ENCODE results near the gene METAP2.
"Not testable (repeated sequence)": the region's sequence is repeated elsewhere in the genome, so short reads cannot be mapped to it uniquely, and the experiment has no call there.

The METAP2 gene

DNA sequence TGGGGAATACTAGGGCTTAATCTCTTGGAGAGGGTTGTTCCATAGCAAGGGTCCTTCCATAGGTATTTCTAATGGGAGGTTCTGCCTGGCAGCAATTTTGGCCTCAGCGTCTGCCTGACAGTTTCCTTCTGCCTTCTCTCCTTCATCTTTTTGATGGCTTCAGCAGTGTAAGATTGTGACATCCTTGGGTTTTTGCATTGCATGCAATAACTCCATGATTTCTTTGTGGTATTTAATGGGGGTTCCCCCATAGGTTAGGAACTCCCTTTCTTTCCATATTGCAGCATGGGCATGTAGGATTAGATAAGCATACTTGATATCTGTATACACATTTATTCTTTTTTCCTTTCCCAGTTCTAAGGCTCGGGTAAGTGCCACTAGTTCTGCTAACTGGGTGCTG is 21.5 kb upstream of the METAP2 start:
- H3K4me3 Mint-ChIP-seq; H3K4me1 Mint-ChIP-seq (ENCODE audit: low read depth in 2 of 2); H3K27ac Mint-ChIP-seq; H3K36me3 Mint-ChIP-seq (ENCODE audit: insufficient read depth); H3K9me3 Mint-ChIP-seq; ATAC-seq (replicated peaks); DNase-seq: not testable (repeated sequence)
- H3K27me3 Mint-ChIP-seq = peaks cover 33 to 34% of the 10 kb centered on the region in 2 donors

DNA sequence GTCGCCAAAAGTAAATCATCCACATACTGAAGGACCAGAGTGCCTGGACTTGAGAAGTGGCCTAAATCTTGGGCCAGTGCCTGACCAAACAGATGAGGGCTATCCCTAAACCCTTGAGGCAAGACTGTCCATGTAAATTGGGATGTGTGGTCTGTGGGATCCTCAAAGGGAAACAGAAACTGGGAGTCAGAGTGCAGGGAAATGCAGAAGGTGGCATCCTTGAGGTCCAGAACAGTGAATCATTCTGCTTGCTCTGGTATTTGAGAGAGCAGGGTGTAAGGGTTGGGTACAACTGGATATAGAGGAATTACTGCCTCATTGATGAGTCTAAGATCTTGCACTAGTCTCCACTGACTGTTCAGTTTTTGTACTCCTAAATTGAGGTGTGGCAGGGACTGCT is 20.1 kb upstream of the METAP2 start:
- not testable (repeated sequence) for H3K4me1 Mint-ChIP-seq (ENCODE audit: low read depth in 2 of 2); H3K9me3 Mint-ChIP-seq; ATAC-seq (replicated peaks); DNase-seq; H3K27ac Mint-ChIP-seq; H3K36me3 Mint-ChIP-seq (ENCODE audit: insufficient read depth); H3K4me3 Mint-ChIP-seq
- peaks cover 33 to 39% of the 10 kb centered on the region in 2 donors for H3K27me3 Mint-ChIP-seq

DNA sequence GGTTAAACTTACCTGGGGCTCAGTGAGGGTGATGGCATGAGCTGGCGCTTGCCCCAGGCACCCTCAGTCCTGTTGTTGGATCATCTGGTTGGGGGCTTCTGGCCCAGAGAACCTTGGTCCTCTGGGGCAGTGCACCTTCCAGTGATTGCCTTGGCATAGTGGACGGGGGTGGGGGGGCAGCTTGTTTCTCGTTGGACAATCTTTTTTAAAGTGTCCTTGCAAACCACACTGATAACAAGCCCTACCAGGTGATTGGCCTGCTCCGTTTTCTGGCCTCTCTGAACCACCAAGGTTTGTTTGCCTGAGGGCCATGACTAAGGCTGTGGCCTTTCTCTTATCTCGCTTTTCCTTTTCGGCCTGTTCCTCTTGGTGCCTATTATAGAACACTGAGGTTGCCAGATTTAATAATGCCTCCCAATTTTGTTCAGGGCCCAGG is 19.2 kb upstream of the METAP2 start:
- not testable (repeated sequence) for ATAC-seq (replicated peaks); H3K4me3 Mint-ChIP-seq

DNA sequence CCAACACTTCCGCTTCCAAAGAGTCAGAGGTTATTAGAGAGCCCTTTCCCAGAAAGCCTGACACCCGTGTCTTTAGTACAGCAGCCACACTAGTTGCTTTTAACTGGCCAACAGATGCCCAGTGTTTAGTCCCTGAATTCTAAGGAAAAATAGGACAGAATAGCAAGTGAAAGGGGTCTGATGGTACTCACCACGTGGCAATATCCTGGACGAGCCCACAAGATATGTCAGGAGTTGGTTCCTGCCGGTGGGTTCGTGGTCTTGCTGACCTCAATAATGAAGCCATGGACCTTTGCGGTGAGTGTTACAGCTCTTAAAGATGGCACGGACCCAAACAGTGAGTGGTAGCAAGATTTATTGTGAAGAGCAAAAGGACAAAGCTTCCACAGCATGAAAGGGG is 16.3 kb upstream of the METAP2 start:
- H3K27me3 Mint-ChIP-seq = peaks cover 20 to 22% of the 10 kb centered on the region in 2 donors
- not testable (repeated sequence) for H3K36me3 Mint-ChIP-seq (ENCODE audit: insufficient read depth); H3K9me3 Mint-ChIP-seq; DNase-seq; H3K4me3 Mint-ChIP-seq; H3K27ac Mint-ChIP-seq; H3K4me1 Mint-ChIP-seq (ENCODE audit: low read depth in 2 of 2); ATAC-seq (replicated peaks)

More for the DNA sequence above, 19.2 kb upstream of the METAP2 start:
- not testable (repeated sequence) for H3K27ac Mint-ChIP-seq; H3K4me1 Mint-ChIP-seq (ENCODE audit: low read depth in 2 of 2); H3K36me3 Mint-ChIP-seq (ENCODE audit: insufficient read depth); DNase-seq; H3K9me3 Mint-ChIP-seq
- H3K27me3 Mint-ChIP-seq = peaks cover 30 to 31% of the 10 kb centered on the region in 2 donors

DNA sequence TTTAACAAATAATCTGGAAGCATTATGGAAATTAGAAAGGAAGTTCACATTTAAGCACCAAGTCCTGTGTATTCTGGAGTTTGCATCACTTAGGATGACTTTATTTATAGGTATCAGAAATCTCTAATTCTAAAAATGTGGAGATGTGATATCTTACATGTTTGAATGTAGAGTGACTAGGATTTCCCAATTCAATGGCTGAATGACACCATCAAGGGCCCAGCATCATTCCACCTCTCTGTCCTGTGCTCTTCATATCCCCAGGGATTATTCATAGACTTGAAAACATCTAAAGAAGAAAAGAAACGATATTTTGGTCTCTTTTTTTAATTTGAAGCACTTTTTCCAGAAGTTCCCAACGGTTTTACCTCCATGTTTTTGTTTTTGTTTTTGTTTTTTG is 15.2 kb upstream of the METAP2 start:
- Mint-ChIP-seq H3K27ac (no peak overlapping the region), H3K9me3 (peaks cover 0 to 2% of the 10 kb centered on the region in 2 donors), H3K4me1 (ENCODE audit: low read depth in 2 of 2) (no peaks in the 10 kb centered on the region), H3K4me3 (no peak overlapping the region), H3K36me3 (ENCODE audit: insufficient read depth) (no peaks in the 10 kb centered on the region), H3K27me3 (peaks cover 20 to 22% of the 10 kb centered on the region in 2 donors)
- DNase-seq (no peak), ATAC-seq (replicated peaks) (no peak)

GRCh38 chr12:95459310-95459709 is 14.6 kb upstream of the METAP2 start:
- Mint-ChIP-seq H3K4me3 (no peak overlapping the region), H3K36me3 (ENCODE audit: insufficient read depth) (no peaks in the 10 kb centered on the region)

DNA sequence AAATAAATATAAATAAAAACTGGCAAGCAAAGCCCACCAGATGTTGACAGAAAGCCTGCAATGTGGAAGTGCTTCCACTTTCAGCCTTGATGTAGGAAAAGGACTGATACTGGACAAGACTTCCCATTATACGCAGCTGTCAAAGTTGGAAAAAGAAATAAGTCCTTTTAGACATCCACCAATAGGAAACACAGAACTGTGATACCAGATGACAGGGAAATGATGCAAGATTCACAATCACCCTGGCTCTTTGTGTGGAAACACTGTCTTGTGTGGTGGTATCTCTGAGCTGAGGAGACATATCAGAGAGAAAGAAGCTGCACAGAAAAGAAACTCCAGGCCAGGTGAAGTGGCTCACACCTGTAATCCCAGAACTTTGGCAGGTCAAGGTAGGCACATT is 13.8 kb upstream of the METAP2 start:
- H3K4me1 Mint-ChIP-seq (ENCODE audit: low read depth in 2 of 2) = no peaks in the 10 kb centered on the region

More at GRCh38 chr12:95459310-95459709, 14.6 kb upstream of the METAP2 start:
- H3K4me1 Mint-ChIP-seq (ENCODE audit: low read depth in 2 of 2) = no peaks in the 10 kb centered on the region
- DNase-seq = no peak
- H3K27ac Mint-ChIP-seq = no peak overlapping the region
- peaks cover 0 to 2% of the 10 kb centered on the region in 2 donors for H3K9me3 Mint-ChIP-seq
- H3K27me3 Mint-ChIP-seq = peaks cover 20 to 22% of the 10 kb centered on the region in 2 donors
- ATAC-seq (replicated peaks) = no peak

GRCh38 chr12:95460896-95461295 is 13.1 kb upstream of the METAP2 start:
- H3K4me3 Mint-ChIP-seq = no peak overlapping the region
- H3K9me3 Mint-ChIP-seq = peaks cover 0 to 2% of the 10 kb centered on the region in 2 donors
- ATAC-seq (replicated peaks) (no peak), DNase-seq (no peak)
- H3K27ac Mint-ChIP-seq = no peak overlapping the region
- H3K27me3 Mint-ChIP-seq = peaks cover 13 to 17% of the 10 kb centered on the region in 2 donors
- H3K36me3 Mint-ChIP-seq (ENCODE audit: insufficient read depth) = no peaks in the 10 kb centered on the region
- H3K4me1 Mint-ChIP-seq (ENCODE audit: low read depth in 2 of 2) = no peaks in the 10 kb centered on the region

More for the DNA sequence above, 13.8 kb upstream of the METAP2 start:
- DNase-seq = no peak
- no peak overlapping the region for H3K27ac Mint-ChIP-seq
- ATAC-seq (replicated peaks) = no peak
- H3K27me3 Mint-ChIP-seq = peaks cover 20 to 22% of the 10 kb centered on the region in 2 donors
- no peak overlapping the region for H3K4me3 Mint-ChIP-seq
- H3K36me3 Mint-ChIP-seq (ENCODE audit: insufficient read depth) = no peaks in the 10 kb centered on the region
- peaks cover 0 to 2% of the 10 kb centered on the region in 2 donors for H3K9me3 Mint-ChIP-seq

DNA sequence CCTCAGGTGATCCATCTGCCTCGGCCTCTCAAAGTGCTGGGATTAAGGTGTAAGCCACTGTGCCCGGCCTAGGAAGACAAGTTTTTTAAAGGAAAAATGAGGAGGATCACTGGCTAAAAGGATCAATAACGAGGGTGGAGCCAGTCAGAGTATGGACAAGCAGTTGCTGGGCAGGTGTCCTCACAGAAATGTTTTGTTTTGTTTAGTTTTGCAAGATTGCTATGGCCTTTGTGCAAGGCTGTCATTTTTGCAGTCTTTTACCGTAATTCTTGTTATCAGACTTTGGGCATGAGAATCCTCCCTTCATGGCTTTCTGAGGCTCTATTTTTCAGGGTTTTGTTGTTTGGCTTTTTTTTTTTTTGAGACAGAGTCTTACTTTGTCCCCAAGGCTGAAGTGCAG is 11.9 kb upstream of the METAP2 start:
- no peaks in the 10 kb centered on the region for H3K36me3 Mint-ChIP-seq (ENCODE audit: insufficient read depth)
- H3K4me1 Mint-ChIP-seq (ENCODE audit: low read depth in 2 of 2) = no peaks in the 10 kb centered on the region
- no peak for DNase-seq
- H3K27me3 Mint-ChIP-seq = peaks cover 10% of the 10 kb centered on the region in 2 donors
- peaks cover 0 to 2% of the 10 kb centered on the region in 2 donors for H3K9me3 Mint-ChIP-seq
- H3K4me3 Mint-ChIP-seq = no peak overlapping the region
- H3K27ac Mint-ChIP-seq = no peak overlapping the region
- ATAC-seq (replicated peaks) = no peak

GRCh38 chr12:95462551-95462950 is 11.4 kb upstream of the METAP2 start:
- no peak for DNase-seq
- Mint-ChIP-seq H3K9me3 (peaks cover 0 to 2% of the 10 kb centered on the region in 2 donors), H3K36me3 (ENCODE audit: insufficient read depth) (no peaks in the 10 kb centered on the region), H3K4me3 (no peak overlapping the region), H3K27ac (no peak overlapping the region), H3K4me1 (ENCODE audit: low read depth in 2 of 2) (no peaks in the 10 kb centered on the region), H3K27me3 (peaks cover 6 to 10% of the 10 kb centered on the region in 2 donors)
- no peak for ATAC-seq (replicated peaks)

GRCh38 chr12:95463050-95463449 is 10.9 kb upstream of the METAP2 start:
- no peaks in the 10 kb centered on the region for H3K36me3 Mint-ChIP-seq (ENCODE audit: insufficient read depth)
- peaks cover 0 to under 1% of the 10 kb centered on the region in 2 donors for H3K9me3 Mint-ChIP-seq
- ATAC-seq (replicated peaks) (no peak), DNase-seq (no peak)
- H3K4me3 Mint-ChIP-seq = no peak overlapping the region
- H3K27me3 Mint-ChIP-seq = peaks cover 5 to 10% of the 10 kb centered on the region in 2 donors
- no peak overlapping the region for H3K27ac Mint-ChIP-seq
- H3K4me1 Mint-ChIP-seq (ENCODE audit: low read depth in 2 of 2) = no peaks in the 10 kb centered on the region

DNA sequence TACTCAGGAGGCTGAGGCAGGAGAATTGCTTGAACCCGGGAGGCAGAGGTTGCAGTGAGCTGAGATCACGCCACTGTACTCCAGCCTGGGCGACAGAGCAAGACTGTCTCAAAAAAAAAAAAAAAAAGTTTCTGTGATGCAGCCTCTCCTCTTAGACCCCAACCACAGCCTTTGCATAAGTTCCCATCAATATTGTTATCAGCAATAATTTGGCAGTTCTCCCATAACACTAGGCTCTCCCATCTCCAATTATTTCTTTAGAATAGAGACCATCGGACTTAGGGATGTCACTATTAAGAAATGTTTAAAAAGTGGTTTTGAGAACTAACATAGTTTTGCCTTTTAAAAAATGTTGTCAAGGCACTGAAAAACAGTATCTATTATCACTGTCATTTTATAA is 10.2 kb upstream of the METAP2 start:
- not testable (repeated sequence) for H3K4me1 Mint-ChIP-seq (ENCODE audit: low read depth in 2 of 2); ATAC-seq (replicated peaks)

DNA sequence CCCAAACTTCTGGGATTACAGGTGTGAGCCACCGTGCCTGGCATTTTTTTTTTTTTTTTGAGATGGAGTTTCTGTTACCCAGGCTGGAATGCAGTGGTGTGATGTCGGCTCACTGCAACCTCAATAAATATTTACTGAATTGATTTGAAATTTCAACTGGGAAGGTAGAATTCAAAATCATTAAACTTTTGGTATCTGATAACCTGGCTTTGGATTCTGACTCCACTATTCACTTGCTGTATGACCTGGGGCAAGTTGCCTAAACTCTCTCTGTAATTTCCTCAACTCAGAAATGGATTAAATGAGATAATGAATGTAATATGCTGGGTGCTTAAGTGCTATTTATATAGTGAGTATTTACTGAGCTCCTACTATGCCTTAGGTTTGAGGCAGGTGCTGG is 8.7 kb upstream of the METAP2 start:
- Mint-ChIP-seq H3K4me3 (no peak overlapping the region), H3K27ac (no peak overlapping the region), H3K36me3 (ENCODE audit: insufficient read depth) (peaks cover 4% of the 10 kb centered on the region)

More for the DNA sequence above, 10.2 kb upstream of the METAP2 start:
- not testable (repeated sequence) for H3K9me3 Mint-ChIP-seq; DNase-seq; H3K4me3 Mint-ChIP-seq; H3K27me3 Mint-ChIP-seq; H3K36me3 Mint-ChIP-seq (ENCODE audit: insufficient read depth); H3K27ac Mint-ChIP-seq

DNA sequence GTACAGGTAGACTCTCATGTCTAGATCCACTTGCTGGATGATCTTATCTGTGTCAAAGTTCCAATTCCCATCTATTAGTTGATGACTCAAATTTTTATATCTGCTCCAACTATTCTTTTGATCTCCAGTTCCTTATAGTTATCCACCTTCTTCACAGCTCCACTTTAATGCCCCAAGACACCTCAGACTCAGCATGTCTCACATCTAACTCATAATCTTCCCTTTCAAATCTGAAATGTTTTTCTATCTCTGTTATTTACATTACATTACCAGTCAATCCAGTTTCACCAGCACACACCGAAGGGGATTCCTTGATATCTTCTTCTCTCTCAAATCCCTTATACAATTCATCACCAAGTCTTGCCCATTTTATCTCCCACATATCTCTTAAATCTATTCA is 3.7 kb upstream of the METAP2 start:
- no peak for ATAC-seq (replicated peaks)
- Mint-ChIP-seq H3K9me3 (no peaks in the 10 kb centered on the region), H3K4me1 (ENCODE audit: low read depth in 2 of 2) (peaks cover 10 to 20% of the 10 kb centered on the region in 2 donors), H3K27ac (no peak overlapping the region), H3K36me3 (ENCODE audit: insufficient read depth) (peaks cover 7% of the 10 kb centered on the region), H3K4me3 (no peak overlapping the region), H3K27me3 (no peaks in the 10 kb centered on the region)
- no peak for DNase-seq

More for the DNA sequence above, 8.7 kb upstream of the METAP2 start:
- H3K27me3 Mint-ChIP-seq = no peaks in the 10 kb centered on the region
- DNase-seq (no peak), ATAC-seq (replicated peaks) (no peak)
- H3K4me1 Mint-ChIP-seq (ENCODE audit: low read depth in 2 of 2) = no peaks in the 10 kb centered on the region
- H3K9me3 Mint-ChIP-seq = no peaks in the 10 kb centered on the region

All from effector memory CD8-positive, alpha-beta T cell (primary cell).